IPS-15b (cell line): ENCODE results near the gene TFG.

Experiments
- H3K27me3 ChIP-seq: one replicate; pipeline ENCODE4 v1.6.1; 2013; ENCODE audit warnings: low read length; ENCODE audit not compliant: control insufficient read depth, insufficient read depth
- H3K36me3 ChIP-seq: one replicate; pipeline ENCODE4 v1.6.1; 2013; ENCODE audit warnings: low read length; ENCODE audit not compliant: control insufficient read depth, insufficient read depth
- H3K4me1 ChIP-seq: one replicate; pipeline ENCODE4 v1.6.1; 2013; ENCODE audit warnings: mild to moderate bottlenecking, low read length; ENCODE audit not compliant: control insufficient read depth, insufficient read depth
- H3K4me3 ChIP-seq: one replicate; pipeline ENCODE4 v1.5.1; 2013; ENCODE audit warnings: low read depth, low read length
- H3K9ac ChIP-seq: one replicate; pipeline ENCODE4 v1.6.1; 2013; ENCODE audit warnings: low read depth, mild to moderate bottlenecking, low read length
- H3K9me3 ChIP-seq: one replicate; pipeline ENCODE4 v1.6.1; 2013; ENCODE audit warnings: mild to moderate bottlenecking, low read length; ENCODE audit not compliant: control insufficient read depth, insufficient read depth

TFG gene

GRCh38 chr3:100760377-100760776 is 51.1 kb downstream of the TFG start:
- Histone ChIP-seq H3K36me3 (no peaks in the 10 kb centered on the region), H3K9ac (no peak overlapping the region), H3K4me1 (peaks cover 2% of the 10 kb centered on the region), H3K27me3 (no peaks in the 10 kb centered on the region), H3K9me3 (no peaks in the 10 kb centered on the region), H3K4me3 (no peak overlapping the region)

- no peak overlapping the region for H3K9ac ChIP-seq
- peaks cover 2% of the 10 kb centered on the region for H3K4me1 ChIP-seq
- H3K36me3 ChIP-seq = no peaks in the 10 kb centered on the region
- no peak overlapping the region for H3K4me3 ChIP-seq
- H3K9me3 ChIP-seq = no peaks in the 10 kb centered on the region
- no peaks in the 10 kb centered on the region for H3K27me3 ChIP-seq
Observed at GRCh38 chr3:100761211-100761942, 52.1 kb downstream of the TFG start.

- H3K4me1 ChIP-seq = peaks cover 2% of the 10 kb centered on the region
- no peak overlapping the region for H3K4me3 ChIP-seq
- H3K36me3 ChIP-seq = no peaks in the 10 kb centered on the region
- H3K27me3 ChIP-seq = no peaks in the 10 kb centered on the region
- H3K9ac ChIP-seq = no peak overlapping the region
- H3K9me3 ChIP-seq = no peaks in the 10 kb centered on the region
Observed at GRCh38 chr3:100761951-100762350, 52.7 kb downstream of the TFG start.

GRCh38 chr3:100765437-100765975 is 56.2 kb downstream of the TFG start:
- H3K4me3 ChIP-seq = no peak overlapping the region
- H3K27me3 ChIP-seq = no peaks in the 10 kb centered on the region
- H3K9ac ChIP-seq = no peak overlapping the region
- H3K36me3 ChIP-seq = no peaks in the 10 kb centered on the region
- H3K9me3 ChIP-seq = no peaks in the 10 kb centered on the region
- H3K4me1 ChIP-seq = peaks cover 8% of the 10 kb centered on the region

- no peak overlapping the region for H3K9ac ChIP-seq
- no peaks in the 10 kb centered on the region for H3K36me3 ChIP-seq
- no peaks in the 10 kb centered on the region for H3K27me3 ChIP-seq
- H3K9me3 ChIP-seq = no peaks in the 10 kb centered on the region
- peaks cover 8% of the 10 kb centered on the region for H3K4me1 ChIP-seq
- no peak overlapping the region for H3K4me3 ChIP-seq
Observed at GRCh38 chr3:100766069-100766468, 56.8 kb downstream of the TFG start.

- H3K4me1 ChIP-seq = peaks cover 6% of the 10 kb centered on the region
- no peaks in the 10 kb centered on the region for H3K27me3 ChIP-seq
- H3K36me3 ChIP-seq = no peaks in the 10 kb centered on the region
- no peak overlapping the region for H3K9ac ChIP-seq
- no peak overlapping the region for H3K4me3 ChIP-seq
- H3K9me3 ChIP-seq = no peaks in the 10 kb centered on the region
Observed at GRCh38 chr3:100769693-100770092, 60.4 kb downstream of the TFG start.

- no peak overlapping the region for H3K9ac ChIP-seq
- H3K4me1 ChIP-seq = no peaks in the 10 kb centered on the region
Observed at GRCh38 chr3:100775226-100775625, 65.9 kb downstream of the TFG start.

GRCh38 chr3:100775669-100776068 is 66.4 kb downstream of the TFG start:
- H3K9me3 ChIP-seq = no peaks in the 10 kb centered on the region
- H3K36me3 ChIP-seq = no peaks in the 10 kb centered on the region
- H3K4me1 ChIP-seq = no peaks in the 10 kb centered on the region
- H3K27me3 ChIP-seq = no peaks in the 10 kb centered on the region
- no peak overlapping the region for H3K4me3 ChIP-seq
- no peak overlapping the region for H3K9ac ChIP-seq

More at GRCh38 chr3:100775226-100775625, 65.9 kb downstream of the TFG start:
- Histone ChIP-seq H3K36me3 (no peaks in the 10 kb centered on the region), H3K4me3 (no peak overlapping the region), H3K9me3 (no peaks in the 10 kb centered on the region), H3K27me3 (no peaks in the 10 kb centered on the region)

GRCh38 chr3:100776097-100776729 is 66.9 kb downstream of the TFG start:
- Histone ChIP-seq H3K9ac (no peak overlapping the region), H3K9me3 (no peaks in the 10 kb centered on the region), H3K4me1 (no peaks in the 10 kb centered on the region), H3K27me3 (no peaks in the 10 kb centered on the region), H3K36me3 (no peaks in the 10 kb centered on the region), H3K4me3 (no peak overlapping the region)

GRCh38 chr3:100776746-100777145 is 67.5 kb downstream of the TFG start:
- no peaks in the 10 kb centered on the region for H3K4me1 ChIP-seq
- no peaks in the 10 kb centered on the region for H3K27me3 ChIP-seq
- no peaks in the 10 kb centered on the region for H3K36me3 ChIP-seq
- no peak overlapping the region for H3K9ac ChIP-seq
- no peaks in the 10 kb centered on the region for H3K9me3 ChIP-seq
- H3K4me3 ChIP-seq = no peak overlapping the region

GRCh38 chr3:100777271-100777670 is 68.0 kb downstream of the TFG start:
- no peaks in the 10 kb centered on the region for H3K4me1 ChIP-seq
- no peaks in the 10 kb centered on the region for H3K27me3 ChIP-seq
- no peak overlapping the region for H3K4me3 ChIP-seq

GRCh38 chr3:100779480-100779879 is 70.2 kb downstream of the TFG start:
- Histone ChIP-seq H3K36me3 (no peaks in the 10 kb centered on the region), H3K4me3 (no peak overlapping the region), H3K4me1 (no peaks in the 10 kb centered on the region), H3K9ac (no peak overlapping the region), H3K9me3 (no peaks in the 10 kb centered on the region), H3K27me3 (no peaks in the 10 kb centered on the region)

More at GRCh38 chr3:100777271-100777670, 68.0 kb downstream of the TFG start:
- no peaks in the 10 kb centered on the region for H3K9me3 ChIP-seq
- H3K9ac ChIP-seq = no peak overlapping the region
- no peaks in the 10 kb centered on the region for H3K36me3 ChIP-seq
